GM10847 (cell line): ENCODE measurements around the gene TSC22D4.

Experiments used
- POLR2A ChIP-seq: IDR thresholded peaks from 2 replicates; pipeline ENCODE4 v1.6.1; 2011; ENCODE audit not compliant: insufficient read length; ENCODE audit errors: extremely low read depth

TSC22D4 gene

DNA sequence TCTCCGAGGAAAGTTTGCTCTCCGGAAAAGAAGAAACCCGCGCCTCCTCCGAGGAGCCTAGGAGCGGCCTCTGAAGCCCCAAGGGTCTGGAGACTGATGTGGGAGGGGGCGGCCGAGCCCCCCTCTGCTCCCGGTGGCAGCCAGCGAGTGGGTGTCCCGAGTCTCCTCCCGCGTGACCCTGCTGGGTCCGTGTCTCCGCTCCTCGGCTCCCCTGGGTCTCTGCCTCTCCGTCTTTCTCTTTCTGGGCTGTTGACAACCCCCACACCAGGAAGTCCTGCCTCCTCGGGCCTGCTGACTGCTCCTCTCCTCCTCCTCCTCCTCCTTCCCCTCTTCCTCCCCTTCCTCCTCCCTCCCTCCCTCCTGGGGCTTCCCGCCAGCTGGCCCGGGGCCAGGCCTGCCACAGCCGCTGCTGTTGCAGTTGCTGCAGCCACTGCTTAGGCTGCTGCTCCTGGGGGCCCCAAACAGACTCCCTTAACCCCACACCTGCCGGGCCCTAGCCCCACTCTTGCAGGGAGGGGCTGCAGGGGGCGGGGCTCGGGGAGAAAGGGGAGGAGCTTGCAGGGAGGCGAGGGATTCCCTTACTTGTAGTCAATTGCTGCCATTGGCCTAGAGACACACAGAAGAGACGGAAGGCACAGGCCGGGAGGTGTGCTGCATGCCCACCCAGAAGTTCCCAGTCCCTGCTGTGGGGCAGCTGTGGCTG, at the start of gene TSC22D4:
Gene TSC22D4 (minus strand): TSS at position 257 of the 703 bp plus-strand sequence. CDS start 1,176 bp downstream, outside the sequence.
- peak; percentile 63 for TF ChIP-seq POLR2A

DNA sequence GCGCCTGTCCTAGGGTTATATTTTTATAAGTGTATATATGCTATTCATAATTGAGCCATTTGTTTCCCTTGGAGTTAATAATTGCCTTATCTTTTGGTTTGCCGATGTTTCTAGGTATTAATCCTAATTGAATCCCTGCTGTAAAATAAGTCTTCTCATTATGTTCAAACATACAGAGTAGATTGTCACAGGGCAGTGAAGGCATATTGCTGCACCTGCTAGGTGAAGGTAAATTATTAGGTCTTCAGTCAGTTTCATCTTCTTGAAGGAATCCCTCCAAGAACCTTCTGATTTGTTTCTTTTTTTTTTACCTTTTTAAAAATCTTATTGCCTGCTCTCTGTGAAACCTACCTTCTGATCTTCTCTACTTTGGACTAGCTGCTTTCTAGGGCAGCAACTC, 42.1 kb upstream of the TSC22D4 start:
- TF ChIP-seq POLR2A = no peak

DNA sequence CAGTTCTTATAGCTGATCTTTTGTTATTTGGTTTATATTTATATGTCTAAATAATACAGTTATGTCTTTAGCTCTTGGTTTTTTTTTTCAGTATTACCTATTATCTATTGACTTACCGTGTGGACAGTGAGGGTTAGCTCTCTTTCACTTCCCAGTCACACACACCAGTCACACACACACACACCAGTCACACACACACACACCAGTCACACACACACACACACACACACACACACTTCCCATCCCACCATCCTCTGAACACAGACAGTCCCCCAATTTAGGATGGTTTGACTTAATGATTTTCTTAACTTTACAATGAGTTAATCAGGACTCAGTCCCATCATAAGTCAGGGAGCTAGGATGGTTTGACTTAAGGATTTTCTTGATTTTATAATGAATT, 41.1 kb upstream of the TSC22D4 start:
- TF ChIP-seq POLR2A = no peak

DNA sequence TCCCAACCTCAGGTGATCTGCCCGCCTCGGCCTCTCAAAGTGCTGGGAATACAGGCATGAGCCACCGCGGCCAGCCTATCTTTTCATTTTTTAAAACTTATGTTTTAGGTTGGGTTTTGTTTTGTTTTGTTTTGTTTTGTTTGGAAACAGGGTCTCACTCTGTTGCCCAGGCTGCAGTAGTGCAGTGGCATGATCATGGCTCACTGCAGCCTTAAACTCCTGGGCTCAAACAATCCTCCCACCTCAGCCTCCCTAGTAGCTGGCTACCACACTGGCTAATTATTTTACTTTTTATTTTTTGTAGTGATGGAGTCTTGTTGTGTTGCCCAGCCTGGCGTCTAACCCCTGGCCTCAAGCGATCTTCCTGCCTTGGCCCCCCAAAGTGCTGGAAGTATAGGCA, 40.6 kb upstream of the TSC22D4 start:
- no peak for TF ChIP-seq POLR2A

DNA sequence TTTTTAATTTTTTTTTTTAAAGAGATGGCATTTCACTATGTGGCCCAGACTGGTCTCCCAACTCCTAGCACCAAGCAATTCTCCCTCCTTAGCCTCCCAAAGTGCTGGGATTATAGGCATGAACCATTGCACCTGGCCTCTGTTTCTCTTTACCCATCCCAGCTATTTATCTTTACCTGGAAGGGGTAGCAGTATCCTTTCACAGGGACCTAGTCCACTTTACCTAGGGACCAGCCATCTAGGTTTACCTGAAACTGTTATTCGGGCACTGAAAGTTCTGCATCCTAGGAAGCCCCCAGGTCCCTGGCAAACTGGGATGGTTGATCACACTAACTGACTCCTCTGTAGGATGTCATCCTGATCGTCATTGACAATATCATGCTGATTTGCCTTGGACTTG, 38.3 kb upstream of the TSC22D4 start:
- no peak for TF ChIP-seq POLR2A

DNA sequence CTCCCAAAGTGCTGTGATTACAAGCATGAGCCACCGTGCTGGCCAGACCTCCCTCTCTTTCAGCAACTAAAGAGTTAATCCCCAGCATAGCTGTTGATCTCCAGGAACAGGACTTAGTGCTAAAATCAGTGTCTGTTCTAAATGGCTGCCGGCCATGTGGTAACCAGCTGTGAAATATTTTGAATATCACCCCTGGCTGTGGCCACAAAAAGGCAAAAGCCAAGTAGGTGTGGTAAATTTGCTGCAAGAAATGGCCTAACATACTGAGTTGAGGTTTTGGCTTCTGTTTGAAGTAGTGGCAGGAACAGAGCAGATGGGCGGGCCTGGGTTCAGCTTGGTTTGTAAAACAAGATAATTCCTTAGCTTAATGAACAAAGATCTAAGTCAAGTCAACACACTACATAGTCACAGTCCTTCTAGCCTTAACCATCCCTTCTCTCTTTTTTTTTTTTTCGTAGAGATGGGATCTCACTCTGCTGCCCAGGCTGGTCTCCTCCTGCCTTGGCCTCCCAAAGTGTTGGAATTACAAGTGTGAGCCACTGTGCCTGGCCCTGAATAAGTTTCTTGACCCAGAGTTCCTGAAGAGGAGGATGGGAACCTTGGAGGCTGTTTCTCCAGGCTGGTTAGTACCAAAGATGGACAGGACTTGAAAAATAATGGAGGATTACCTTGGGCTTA, 37.3 kb upstream of the TSC22D4 start:
- no peak for TF ChIP-seq POLR2A

DNA sequence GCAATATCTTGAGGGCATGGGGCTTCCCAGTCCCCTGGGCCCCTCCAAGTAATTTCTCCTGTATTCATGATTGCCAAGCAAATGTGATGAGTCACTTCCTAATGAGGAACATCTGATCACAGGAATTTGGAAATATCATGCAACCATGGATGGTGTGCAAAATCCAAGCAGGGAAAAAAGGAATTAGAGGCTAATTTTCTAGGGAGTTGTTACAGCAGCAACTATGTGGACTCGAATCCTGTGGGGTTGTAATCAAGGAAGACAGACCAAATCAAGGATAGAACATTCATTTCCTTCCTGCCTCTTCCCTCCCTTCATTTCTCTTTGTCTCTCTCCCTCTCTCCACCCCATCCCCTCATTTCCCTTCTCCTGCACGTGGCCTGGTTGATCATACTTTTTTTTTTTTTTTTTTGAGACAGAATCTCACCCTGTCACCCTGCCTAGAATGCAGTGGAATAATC, 36.1 kb upstream of the TSC22D4 start:
- no peak for TF ChIP-seq POLR2A

DNA sequence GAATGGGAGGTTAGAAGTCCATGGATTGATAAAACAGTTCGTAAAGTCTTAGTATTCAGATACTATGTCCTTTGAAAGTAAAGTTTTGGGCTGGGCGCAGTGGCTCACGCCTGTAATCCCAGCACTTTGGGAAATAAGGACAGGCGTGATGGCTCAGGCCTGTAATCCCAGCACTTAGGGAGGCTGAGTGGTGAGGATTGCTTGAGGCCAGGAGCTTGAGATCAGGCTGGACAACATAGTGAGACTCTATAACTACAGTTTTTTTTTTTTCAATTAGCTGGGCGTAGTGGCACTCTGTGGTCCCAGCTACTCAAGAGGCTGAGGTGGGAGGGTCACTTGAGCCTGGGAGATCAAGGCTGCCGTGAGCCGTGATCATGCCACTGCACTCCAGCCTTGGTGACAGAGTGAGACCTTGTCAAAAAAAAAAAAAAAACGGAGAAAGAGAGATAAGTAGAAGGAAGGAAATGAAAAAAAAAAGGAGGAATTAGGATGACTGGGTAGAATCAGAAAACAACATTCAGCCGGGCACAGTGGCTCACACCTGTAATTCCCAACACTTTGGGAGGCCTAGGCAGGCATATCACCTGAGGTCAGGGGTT, 34.3 kb upstream of the TSC22D4 start:
- no peak for TF ChIP-seq POLR2A

DNA sequence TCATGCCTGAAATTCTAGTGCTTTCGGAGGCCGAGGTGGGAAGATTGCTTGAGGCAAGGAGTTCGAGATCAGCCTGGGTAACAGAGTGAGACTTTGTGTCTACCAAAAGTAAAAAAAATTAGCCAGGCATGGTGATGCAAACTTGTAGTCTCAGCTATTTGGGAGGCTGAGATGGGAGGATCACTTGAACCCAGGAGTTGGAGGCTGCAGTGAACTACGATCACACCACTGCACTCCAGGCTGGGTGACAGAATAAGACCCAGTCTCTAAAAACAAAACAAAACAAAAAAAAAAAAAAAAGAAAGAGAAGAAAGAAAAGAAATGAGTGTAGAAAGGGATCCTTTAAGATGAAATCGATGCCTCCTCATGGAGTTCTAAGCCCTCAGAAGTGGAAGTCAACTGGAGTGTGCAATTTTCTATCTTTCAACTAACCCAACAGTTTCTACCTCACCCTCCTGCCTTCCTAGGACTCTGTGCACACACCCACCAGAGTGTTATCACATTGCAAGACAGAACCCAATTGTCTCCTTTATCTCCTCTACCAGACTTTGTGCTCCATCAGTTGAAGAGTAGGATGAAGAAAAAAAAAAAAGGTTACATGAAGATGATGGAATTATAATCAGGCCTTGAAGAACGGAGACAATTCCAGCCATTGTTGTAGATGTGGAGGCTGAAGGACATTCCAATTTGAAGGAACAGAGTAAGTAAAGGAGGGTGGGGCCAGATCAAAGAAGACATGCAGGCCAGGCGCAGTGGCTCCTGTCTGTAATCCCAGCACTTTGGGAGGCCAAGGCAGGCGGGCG, 31.6 kb upstream of the TSC22D4 start:
- TF ChIP-seq POLR2A = no peak

DNA sequence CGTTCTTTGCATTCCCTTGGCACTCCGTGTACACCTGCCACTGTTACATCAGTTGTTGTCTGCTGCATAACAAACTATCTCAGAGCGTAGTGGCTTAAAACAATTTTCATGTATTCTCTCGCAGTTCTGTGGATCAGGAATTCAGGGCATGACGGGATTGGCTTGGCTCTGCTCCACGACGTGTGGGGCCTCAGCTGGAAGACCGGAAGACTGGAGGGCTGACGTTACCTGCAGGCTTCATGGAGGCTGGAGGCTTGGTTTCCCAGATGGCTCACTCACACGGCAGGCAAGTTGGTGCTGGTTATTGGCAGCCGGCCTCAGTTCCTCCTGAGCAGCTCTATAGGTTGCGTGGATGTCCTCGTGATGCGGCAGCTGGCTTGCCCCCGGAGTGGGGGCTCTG, 30.2 kb upstream of the TSC22D4 start:
- no peak for TF ChIP-seq POLR2A

DNA sequence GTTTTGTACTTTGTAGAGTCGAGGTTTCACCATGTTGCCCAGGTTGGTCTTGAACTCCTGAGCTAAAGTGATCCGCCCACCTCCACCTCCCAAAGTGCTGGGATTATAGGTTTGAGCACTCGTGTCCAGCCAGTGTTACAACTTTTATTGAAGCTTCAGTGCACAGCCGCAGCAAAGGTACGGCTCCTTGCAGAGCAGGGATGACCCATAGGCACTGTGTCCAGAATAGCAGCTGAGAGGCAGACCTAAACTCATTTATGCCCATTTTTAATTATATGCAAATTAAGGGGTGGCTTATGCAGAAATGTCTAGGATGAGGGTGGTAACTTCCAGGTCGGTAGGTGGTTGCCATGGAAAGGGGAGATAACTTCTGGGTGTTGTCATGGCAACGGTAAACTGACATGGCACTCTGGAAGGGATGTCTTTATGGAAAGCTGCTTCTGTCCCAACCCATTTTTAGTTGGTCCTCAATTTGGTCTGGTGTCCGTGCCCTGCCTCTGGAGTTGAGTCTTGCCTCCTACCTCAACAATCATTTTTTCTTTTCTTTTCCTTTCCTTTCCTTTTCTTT, 27.4 kb upstream of the TSC22D4 start:
- no peak for TF ChIP-seq POLR2A

DNA sequence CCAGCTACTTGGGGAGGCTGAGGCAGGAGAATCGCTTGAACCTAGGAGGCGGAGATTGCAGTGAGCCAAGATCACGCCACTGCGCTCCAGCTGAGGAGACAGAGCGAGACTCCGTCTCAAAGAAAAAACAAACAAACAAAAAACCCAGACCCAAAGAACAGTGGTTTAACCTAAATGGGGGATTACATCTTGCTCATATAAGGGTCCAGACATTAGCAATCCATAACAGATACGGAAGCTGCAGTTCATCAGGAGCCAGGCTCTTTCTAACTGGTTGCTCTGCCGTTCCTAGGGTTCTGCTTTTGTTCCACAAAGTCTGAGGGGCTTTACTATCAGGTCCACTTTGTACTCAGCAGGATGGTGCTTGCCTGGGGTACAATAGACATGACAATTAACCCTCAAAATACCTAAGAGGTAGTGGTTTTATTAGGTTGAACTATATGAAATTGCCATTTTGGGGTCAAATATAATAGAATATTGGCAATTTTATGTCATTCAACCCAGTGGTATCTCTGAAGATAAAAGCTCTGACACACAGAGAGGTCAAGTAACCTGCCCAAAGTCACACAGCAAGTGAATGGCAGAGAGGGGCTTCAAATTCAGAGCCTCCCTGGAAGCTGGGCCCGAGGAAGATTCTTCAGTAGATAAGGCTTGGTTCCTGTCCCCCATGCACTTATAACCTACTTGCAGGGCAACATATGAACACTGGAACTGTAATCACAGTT, 26.0 kb upstream of the TSC22D4 start:
- TF ChIP-seq POLR2A = no peak

DNA sequence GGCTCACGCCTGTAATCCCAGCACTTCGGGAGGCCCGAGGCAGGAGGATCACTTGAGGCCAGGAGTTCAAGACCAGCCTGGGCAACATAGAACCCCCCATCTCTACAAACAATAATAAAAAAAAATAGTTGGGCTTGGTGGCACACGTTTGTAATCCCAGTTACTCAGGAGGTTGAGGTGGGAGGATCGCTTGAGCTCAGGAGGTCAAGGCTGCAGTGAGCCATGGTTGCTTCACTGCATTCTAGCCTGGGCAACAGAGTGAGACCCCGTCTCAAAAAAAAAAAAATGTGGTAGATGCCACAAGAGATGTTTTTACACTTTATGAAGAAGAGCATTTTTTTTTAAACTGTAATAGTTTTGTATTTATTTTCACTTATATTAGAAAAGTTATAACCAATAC, 17.5 kb upstream of the TSC22D4 start:
- no peak for TF ChIP-seq POLR2A

DNA sequence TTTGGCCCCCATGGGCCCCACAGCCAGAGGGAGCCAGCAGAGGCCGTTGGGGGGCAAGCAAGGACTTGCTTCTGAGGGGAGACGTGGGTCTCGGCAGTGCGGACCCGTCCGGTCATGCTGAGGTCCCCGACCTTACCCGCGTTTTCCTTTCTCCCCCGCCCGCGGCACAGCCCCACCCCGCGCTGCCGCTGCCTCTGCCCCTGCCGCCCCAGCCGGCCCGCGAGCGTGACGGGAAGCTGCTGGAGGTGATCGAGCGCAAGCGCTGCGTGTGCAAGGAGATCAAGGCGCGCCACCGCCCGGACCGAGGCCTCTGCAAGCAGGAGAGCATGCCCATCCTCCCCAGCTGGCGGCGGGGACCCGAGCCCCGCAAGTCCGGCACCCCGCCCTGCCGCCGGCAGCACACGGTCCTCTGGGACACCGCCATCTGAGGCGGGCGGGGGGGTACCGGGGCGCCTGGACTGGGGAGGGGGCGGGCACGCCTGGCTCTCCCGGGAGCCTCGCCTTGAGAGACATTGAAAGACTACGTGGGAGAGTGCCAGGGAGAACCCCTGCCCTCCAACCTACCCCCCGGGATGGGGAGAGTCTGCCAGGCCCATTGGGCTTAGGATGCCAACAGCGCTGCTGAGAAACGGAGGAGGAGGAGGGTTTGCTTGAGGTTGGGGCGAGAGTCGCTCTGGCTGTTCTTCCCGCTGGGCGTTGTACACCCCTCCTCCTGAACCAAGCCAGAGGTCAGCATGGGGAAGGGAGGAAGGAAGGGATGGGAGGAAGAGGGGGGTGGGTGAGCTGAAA, 14.7 kb upstream of the TSC22D4 start:
- no peak for TF ChIP-seq POLR2A
